IPS-NIHi7 (cell line): ENCODE measurements around the gene PLPPR3.

ENCODE experiments used
- DNase-seq: peaks from one replicate; pipeline ENCODE4 v3.0.0; 2012; ENCODE audit warnings: mixed read lengths; ENCODE audit errors: extremely low spot score

The PLPPR3 gene, protein sequence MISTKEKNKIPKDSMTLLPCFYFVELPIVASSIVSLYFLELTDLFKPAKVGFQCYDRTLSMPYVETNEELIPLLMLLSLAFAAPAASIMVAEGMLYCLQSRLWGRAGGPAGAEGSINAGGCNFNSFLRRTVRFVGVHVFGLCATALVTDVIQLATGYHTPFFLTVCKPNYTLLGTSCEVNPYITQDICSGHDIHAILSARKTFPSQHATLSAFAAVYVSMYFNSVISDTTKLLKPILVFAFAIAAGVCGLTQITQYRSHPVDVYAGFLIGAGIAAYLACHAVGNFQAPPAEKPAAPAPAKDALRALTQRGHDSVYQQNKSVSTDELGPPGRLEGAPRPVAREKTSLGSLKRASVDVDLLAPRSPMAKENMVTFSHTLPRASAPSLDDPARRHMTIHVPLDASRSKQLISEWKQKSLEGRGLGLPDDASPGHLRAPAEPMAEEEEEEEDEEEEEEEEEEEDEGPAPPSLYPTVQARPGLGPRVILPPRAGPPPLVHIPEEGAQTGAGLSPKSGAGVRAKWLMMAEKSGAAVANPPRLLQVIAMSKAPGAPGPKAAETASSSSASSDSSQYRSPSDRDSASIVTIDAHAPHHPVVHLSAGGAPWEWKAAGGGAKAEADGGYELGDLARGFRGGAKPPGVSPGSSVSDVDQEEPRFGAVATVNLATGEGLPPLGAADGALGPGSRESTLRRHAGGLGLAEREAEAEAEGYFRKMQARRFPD

DNA sequence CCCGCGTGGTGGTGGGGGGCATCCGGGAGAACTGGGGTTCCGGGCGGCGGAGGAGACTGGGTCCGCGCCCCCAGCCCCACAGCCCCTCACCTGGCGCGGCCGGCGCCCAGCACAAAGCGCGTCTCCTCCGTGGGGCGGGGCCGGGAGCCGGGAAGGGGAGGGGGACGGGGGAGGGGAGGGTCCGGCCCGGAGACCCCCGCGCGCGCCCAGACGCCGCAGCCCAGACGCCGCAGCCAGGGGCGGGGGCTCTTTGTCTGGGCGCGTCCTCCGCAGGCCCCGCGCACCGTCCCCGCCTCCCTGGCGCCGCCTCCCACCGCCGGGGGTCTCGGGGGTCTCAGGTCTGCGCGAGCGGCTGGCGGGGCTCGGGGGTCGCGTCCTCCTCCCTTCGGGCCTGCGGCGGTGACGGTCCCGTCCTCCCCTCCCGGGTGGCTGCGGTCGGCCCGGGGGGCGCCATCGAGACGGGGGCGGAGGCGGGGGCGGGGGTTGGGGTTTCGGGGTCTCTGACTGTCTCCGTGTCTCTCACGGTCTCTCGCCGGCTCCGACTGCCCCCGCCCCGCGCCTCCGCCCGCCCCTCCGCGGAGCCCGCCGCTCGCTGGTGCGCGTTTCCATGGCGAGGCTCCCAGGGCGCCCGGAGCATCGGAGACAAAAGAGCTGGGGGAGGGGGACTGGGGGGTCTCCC, at the start of gene PLPPR3:
PLPPR3 (minus strand) TSS at position 131 of the 679 bp plus-strand sequence. CDS start 396 bp downstream, outside the sequence.
- DNase-seq: peak; percentile 80

DNA sequence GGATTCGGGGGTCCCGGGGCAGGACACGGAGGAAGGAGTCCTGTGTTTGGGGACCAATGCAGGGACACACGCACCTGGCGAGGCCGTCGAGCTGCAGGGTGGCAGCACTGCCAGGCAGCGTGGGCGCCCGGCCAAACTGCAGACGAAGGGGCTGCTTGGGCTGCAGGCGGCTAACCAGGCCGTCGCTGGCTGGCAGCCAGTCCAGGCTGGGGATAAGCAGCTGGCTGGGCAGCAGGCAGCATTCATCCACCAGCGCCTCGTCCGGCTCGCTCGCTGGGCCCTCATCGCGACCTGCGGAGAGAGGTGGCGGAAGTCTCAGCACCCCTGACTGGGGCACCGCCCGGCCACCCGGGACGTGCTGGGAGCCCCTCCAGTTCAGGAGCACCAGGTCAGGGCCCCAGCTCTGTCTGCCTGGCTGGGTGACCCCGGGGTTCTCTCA, 49.2 kb upstream of the PLPPR3 start:
- no peak for DNase-seq

DNA sequence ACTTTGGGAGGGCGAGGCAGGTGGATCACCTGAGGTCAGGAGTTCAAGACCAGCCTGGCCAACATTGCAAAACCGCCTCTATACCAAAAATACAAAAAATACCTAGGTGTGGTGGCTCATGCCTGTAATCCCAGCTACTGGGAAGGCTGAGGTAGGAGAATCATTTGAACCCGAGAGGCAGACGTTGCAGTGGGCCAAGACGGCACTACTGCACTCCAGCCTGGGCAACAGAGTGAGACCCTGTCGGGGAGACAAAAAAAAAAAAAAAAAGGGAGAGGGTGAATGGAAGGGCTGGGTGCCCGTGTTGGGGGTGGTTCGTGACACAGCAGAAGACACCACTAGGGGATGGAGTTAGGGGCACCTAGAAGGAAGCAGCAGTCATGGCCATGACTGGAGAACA, 48.6 kb upstream of the PLPPR3 start:
- no peak for DNase-seq

DNA sequence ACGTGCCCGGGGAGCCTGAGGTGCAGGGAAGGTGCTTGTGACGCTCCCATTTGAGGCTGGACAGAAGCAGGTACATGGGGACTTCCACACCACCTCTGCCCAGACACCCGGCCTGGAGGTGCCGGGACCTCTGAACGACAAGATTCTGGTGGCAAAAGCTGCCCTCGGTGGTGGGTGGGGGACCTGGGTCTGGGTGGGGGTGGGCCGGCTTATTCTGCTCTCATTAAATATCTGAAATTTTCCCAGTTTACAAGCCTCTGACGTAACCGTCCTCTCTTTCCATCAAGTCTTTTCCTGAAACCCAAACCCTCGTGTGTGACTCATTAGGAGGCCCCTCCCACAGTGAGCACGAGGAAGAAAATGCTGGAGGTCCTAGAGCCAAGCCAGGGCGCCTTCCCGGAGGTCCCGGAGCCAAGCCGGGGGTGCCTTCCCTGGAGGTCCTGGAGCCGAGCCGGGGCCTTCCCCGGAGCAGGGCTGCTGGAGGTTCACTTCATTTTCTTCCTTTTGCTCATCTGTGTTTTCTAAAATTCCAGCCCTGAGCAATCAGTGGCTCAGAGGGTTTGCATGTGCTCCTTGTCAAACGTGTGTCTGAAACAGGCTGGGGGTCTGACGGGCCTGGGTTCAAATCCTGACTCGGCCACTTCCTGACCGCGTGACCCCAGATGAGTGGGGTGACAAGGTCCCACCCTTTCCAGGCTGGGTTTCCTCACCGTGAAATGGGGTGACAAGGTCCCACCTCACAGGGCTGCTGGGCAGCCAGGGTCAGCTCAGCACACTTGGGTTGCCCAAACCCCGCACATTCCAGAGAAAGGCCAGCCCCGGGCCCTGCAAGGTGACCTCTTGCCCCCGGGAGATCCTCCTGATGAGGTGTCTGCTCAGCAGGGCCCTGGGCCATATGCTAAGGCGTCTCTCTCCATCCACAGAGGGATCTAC, 47.8 kb upstream of the PLPPR3 start:
- DNase-seq: no peak

DNA sequence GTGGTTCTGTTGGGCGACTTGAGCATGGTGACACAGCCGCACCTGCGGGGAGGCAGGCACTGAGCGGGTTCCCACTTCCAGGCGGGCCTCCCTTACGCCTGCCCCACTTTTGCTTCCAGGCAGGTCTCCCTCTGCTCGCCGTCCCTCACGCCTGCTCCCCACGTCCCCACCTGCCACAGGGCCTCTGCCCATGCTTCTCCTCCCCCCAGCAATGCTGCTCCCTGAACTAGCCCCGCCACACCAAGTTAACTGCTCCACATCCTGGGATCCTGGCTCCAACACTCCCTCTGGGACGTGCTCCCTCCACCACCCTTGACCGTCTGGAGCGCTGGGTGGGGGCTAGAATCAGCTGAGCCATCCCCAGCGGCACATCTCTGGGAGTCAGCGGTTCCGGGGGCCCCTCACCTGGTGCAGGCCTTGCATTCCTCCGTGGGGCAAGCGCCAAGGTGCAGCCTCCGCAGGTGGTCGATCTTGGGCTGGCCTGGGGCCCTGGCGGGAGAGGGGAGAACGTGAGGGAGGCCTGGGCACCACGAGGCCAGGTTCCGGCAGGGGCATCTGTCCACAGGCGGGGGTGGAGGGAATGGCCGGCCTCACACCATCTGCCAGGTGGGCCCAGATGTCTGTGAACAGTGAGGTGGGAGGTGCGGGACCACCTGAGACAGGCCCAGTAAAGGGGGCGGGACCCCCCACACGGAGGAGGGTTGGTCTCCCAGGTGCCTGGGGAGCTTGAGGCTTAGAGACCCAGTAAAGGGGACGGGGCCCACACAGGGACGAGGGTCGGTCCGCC, 46.9 kb upstream of the PLPPR3 start:
- DNase-seq: no peak

DNA sequence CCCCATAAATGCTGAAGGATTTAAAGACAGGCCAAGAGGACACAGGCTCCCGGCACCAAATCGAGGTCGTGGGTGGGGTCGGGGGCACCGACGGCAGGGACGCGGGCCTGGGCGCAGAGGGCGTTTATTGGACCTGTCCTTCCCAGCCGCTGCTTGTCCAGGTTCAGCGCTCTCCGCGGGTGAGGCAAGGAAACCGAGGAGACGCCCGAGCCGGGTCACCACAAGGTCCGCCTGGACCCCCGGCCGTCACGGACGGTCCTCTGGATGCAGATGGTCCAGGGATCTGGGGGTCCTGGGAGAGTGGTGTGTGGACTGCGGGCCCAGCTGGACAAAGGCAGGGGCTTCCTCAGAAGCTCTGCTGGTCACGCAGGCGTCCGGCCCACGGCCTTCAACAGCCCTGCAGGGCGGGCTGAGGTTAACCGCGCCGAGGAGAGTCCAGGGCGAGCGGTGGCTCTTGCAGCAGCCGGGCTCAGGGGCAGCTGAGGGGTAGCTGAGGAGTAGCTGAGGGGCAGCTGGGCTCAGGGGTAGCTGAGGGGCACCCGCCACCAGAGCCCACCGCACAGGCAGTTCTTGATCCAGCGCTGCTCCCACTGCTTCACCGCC, 46.2 kb upstream of the PLPPR3 start:
- DNase-seq: no peak

DNA sequence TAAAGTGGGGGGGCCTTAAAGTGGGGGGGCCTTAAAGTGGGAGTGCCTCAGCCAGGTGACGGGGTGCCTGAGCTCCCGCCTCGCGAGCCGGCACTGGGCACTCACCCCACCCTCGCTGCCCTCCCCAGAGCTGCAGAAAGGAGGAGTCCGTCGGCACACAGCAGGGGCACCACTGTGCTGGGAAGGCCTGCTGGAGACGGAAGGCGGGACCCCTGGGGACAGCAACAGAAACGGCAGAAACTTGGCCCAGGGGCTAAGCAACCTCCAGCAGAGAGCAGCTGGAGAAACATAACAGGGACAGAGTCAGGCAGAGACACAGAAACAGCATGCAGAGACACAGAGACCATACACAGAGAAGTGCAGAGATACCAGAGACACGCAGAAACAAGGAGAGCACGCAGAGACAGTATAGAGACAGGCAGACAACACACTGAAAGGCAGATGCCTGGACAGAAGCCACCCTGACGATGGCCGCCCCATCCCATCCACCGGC, 45.6 kb upstream of the PLPPR3 start:
- DNase-seq: no peak

DNA sequence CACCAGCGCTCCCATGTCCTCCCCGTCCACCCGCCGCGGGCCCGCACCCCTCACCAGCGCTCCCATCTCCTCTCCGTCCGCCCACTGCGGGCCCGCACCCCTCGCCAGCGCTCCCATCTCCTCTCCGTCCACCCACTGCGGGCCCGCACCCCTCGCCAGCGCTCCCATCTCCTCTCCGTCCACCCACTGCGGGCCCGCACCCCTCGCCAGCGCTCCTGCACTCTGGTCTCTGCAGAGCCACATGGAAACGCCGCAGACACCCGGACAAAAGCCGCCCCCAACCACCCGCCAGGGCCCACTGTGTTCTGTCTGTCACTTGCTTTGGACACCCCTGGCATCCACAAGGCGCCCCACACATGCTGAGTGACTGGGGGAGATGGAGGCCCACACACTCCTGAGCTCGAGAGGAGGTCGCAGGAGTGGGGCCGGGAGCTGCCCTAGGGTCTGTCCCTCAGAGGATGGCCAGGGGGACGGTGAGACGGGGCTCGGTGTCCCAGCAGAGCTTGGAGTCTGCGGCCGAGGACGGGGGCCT, 45.1 kb upstream of the PLPPR3 start:
- DNase-seq: no peak

DNA sequence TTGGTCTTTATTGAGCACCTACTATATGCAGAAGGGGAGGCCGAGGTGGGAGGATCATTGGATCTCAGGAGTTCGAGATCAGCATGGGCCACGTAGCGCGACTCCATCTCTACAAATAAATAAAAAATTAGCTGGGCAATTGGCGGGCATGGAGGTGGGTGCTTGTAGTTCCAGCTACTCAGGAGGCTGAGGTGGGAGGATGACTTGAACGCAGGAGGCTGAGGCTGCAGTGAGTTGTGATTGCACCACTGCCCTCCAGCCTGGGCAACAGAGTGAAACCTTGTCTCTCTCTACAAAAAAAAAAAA, 41.5 kb upstream of the PLPPR3 start:
- no peak for DNase-seq

DNA sequence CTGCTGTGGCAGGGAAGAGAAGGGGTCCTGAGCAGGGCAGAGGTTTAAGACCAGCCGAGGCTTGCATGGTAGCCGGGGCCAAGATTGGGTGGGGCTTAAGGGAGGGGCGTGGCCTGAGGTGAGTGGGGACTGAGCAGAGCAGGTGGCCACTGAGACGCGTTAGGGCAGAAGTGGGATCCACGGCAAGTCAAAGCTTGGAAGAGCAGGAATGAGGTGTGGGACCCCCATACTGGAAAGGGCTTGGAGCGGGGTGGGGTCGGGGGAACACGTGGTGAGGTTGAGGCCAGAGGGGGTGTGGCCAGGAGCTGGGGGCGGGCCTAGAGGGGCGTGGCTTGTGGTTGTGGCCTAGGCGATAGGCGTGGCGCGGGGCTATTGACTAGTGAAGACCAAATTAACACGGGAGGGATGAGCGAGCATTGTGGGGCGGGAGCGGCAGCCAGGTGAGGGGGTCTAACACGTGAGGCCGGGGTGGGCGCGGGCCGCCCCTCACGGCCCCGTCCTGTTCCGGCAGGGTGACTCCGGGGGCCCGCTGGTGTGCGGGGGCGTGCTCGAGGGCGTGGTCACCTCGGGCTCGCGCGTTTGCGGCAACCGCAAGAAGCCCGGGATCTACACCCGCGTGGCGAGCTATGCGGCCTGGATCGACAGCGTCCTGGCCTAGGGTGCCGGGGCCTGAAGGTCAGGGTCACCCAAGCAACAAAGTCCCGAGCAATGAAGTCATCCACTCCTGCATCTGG, 41.0 kb upstream of the PLPPR3 start:
- DNase-seq: peak; percentile 84

DNA sequence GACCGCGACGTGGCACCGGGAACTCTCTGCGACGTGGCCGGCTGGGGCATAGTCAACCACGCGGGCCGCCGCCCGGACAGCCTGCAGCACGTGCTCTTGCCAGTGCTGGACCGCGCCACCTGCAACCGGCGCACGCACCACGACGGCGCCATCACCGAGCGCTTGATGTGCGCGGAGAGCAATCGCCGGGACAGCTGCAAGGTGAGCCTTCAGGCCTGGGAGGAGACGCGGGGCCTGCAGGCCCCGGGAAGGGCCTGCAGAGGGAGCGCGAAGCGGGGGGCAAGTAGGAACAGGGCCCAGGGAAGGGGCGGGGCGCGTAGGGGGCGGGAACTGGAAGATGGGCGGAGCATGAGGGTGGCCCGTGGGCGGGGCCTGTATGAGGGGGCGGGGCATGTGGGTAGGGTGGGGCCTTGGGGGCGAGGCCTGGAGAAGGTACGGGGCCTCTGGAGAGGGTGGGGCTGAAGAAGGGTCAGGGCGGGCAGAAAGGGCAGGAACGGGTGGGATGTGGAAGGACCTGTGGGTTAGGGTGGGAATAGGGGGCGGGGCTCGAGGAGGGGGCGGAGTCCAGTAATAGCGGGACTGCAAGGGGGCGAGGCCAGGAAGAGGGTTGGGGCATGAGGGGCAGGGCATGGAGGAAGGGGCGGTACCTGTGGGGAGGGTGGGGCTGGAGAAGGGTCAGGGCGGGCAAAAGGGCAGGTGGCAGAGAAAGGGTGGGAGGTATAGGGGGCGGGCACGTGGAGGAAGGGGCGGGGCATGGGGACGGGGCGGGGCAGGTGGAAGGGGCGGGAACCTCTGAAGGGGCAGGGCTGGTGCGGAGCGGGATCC, 40.2 kb upstream of the PLPPR3 start:
- DNase-seq: peak; percentile 96

DNA sequence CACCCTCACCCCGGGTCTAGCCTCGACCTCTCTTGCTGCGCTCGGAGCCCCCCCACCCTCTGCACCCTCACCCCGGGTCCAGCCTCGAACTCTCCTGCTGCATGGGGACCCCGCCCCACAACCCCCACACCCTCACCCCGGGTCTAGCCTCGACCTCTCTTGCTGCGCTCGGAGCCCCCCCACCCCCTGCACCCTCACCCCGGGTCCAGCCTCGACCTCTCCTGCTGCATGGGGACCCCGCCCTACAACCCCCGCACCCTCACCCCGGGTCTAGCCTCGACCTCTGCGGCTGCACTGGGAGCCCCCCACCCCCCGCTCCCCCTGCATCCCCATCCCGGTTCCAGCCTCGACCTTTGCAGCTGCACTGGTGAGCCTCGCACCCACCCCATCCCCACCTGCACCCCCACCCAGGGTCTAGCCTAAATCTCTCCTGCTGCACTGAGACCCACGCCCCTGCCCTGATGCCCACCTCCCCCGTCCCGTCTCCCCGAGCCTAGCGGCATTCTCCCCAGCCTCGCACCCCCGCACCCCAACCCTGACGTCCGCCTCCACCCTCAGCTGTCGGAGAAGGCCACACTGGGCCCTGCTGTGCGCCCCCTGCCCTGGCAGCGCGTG, 39.5 kb upstream of the PLPPR3 start:
- DNase-seq: no peak

DNA sequence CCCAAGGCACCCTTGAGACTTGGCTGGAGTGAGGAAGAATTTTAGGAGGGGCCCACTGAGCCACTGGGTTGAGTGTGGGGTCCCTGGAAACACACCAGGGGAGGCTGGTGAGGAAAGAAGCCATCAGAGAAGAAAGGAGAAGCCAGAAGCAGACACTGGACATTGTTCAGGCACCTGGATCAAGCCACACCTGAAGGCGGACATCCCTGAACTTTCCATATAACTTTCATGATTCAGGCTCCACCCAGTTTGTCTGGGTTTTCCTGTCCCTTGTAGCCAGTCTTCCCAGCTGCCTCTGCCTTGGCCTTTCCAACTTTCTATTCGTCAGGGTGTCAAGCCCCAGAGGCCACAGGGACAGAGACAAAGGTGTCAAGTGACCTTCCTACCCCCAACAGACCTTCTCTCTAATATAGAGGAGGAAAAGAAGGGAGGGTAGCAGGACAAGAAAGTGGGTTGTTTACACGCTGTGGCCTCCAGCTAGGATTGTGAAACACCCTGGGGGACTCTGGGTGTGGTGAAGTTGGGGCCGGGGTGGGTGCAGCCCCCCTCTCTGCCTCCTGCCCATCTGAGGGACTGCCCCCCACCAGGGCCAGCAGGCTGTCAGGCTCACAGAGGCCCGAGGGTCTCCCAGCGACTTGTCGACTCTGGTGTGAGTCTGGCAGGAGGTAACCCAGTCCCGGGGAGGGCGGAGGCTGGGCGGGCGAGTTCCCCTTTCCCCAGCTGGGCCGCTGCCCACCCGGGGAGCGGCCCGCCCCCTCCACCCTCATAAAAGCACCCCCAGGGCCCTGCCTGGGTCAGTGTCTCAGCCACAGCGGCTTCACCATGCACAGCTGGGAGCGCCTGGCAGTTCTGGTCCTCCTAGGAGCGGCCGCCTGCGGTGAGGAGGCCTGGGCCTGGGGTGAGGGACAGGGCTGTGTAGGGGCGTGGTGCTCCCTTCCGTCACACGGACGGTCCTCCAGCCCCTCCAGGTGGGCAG, 37.4 kb upstream of the PLPPR3 start, which contains the start of gene CFD:
CFD (plus strand) TSS at position 797 of the 976 bp plus-strand sequence; CDS start at position 823, 26 bp downstream.
- DNase-seq: no peak

DNA sequence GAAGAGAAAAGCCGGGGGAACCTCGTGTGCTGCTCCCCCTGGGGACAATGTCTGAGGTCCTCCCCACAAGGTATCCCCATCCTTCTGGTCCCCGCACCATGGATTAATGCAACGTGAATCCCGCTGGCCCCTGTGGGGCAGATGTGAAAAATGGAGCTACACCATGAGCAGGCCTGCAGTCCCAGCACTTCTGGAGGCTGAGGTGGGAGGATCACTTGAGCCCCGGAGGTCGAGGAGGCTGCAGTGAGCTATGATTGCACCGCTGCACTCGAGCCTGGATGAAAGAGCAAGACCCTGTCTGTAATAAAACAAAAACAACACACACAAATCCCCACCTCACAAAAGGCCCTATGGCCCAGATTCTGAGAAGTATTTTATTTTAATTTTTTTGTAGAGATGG, 36.5 kb upstream of the PLPPR3 start:
- DNase-seq: no peak

DNA sequence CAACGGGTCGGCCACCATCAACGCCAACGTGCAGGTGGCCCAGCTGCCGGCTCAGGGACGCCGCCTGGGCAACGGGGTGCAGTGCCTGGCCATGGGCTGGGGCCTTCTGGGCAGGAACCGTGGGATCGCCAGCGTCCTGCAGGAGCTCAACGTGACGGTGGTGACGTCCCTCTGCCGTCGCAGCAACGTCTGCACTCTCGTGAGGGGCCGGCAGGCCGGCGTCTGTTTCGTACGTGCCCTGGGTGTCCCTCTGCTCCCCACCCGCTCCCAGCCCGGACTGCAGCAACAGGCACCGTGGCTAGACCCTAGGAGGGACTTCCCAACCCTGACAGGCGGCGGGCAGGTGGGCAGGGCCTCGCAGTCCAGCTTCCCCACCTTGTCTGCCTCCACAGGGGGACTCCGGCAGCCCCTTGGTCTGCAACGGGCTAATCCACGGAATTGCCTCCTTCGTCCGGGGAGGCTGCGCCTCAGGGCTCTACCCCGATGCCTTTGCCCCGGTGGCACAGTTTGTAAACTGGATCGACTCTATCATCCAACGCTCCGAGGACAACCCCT, 33.9 kb upstream of the PLPPR3 start:
- DNase-seq: no peak

DNA sequence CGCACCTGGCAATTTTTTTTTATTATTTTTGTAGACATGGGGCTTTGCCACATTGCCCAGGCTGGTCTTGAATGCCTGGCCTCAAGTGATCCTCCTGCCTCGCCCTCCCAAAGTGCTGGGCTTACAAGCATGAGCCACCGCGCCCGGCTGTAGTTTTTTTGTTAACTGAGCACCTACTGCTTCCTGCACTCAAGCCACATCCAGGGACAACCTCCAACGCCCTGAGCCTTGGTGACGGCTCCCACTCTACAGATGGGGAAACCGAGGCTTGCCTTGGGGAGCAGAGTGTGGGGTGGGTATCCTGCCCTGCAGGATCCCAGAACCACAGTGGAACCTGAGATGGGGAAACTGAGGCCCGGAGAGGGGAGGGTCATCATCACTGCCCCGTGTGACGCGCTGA, 33.4 kb upstream of the PLPPR3 start:
- no peak for DNase-seq
